ENCODE measurements around the gene ATXN7L2.

DNA sequence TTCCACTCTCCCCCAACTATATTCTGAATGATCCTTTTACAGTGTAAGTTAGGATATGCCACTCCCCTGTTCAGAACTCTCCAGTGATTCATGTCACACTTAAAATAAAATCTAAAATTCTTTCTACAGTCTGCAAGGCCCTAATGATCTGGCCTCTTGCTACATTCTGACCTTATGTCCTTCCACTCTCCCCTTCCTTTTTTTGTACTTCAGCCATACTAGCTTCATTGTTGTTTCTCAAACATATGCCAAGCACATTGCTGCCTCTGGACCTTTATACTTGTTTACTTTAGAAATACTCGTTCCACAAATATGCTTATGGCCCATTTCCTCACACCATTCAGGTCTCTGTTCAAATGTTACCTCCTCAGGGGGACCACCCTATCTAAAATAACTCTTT is 42.6 kb upstream of the ATXN7L2 start:
- no peak for TF ChIP-seq TAF1 (IDR thresholded peaks at IDR 0.05; ENCODE audit: low read depth)
- TF ChIP-seq EP300 (IDR thresholded peaks at IDR 0.05; ENCODE audit: borderline replicate concordance) = no peak
- TF ChIP-seq CEBPB (IDR thresholded peaks at IDR 0.05) = no peak
- TF ChIP-seq, protein P1, sequence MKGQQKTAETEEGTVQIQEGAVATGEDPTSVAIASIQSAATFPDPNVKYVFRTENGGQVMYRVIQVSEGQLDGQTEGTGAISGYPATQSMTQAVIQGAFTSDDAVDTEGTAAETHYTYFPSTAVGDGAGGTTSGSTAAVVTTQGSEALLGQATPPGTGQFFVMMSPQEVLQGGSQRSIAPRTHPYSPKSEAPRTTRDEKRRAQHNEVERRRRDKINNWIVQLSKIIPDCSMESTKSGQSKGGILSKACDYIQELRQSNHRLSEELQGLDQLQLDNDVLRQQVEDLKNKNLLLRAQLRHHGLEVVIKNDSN (IDR thresholded peaks at IDR 0.05) = no peak
- TF ChIP-seq NFIC (IDR thresholded peaks at IDR 0.05) = no peak
- no peak for TF ChIP-seq YY1 (IDR thresholded peaks at IDR 0.05; ENCODE audit: low read depth)
- TF ChIP-seq TEAD4 (IDR thresholded peaks at IDR 0.05) = no peak
- TF ChIP-seq, protein P2, sequence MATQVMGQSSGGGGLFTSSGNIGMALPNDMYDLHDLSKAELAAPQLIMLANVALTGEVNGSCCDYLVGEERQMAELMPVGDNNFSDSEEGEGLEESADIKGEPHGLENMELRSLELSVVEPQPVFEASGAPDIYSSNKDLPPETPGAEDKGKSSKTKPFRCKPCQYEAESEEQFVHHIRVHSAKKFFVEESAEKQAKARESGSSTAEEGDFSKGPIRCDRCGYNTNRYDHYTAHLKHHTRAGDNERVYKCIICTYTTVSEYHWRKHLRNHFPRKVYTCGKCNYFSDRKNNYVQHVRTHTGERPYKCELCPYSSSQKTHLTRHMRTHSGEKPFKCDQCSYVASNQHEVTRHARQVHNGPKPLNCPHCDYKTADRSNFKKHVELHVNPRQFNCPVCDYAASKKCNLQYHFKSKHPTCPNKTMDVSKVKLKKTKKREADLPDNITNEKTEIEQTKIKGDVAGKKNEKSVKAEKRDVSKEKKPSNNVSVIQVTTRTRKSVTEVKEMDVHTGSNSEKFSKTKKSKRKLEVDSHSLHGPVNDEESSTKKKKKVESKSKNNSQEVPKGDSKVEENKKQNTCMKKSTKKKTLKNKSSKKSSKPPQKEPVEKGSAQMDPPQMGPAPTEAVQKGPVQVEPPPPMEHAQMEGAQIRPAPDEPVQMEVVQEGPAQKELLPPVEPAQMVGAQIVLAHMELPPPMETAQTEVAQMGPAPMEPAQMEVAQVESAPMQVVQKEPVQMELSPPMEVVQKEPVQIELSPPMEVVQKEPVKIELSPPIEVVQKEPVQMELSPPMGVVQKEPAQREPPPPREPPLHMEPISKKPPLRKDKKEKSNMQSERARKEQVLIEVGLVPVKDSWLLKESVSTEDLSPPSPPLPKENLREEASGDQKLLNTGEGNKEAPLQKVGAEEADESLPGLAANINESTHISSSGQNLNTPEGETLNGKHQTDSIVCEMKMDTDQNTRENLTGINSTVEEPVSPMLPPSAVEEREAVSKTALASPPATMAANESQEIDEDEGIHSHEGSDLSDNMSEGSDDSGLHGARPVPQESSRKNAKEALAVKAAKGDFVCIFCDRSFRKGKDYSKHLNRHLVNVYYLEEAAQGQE (IDR thresholded peaks at IDR 0.05; ENCODE audit: low read depth) = no peak

Data from Ishikawa (cell line).